H9 (cell line): ENCODE results near the gene PRPF6. TPM values are rescaled to one million over a fixed set of nuclear protein-coding genes. Genes with fewer than 3 reads are reported as not detected.

Experiments
- DNase-seq: peaks from one replicate; pipeline ENCODE4 v3.0.0-alpha.2; 2017
- H2AFZ ChIP-seq: one replicate; pipeline ENCODE4 v1.6.1; 2013; ENCODE audit warnings: mild to moderate bottlenecking, low read length, control low read depth, moderate library complexity
- H2AK5ac ChIP-seq: 2 replicates; pipeline ENCODE4 v1.6.1; 2013; ENCODE audit warnings: low read length, control low read depth, mixed read lengths; ENCODE audit not compliant: insufficient read length
- H2BK120ac ChIP-seq: one replicate; pipeline ENCODE4 v1.6.1; 2013; ENCODE audit warnings: low read depth, mild to moderate bottlenecking, low read length, control low read depth, inconsistent platforms; ENCODE audit not compliant: poor library complexity, severe bottlenecking
- H2BK12ac ChIP-seq: 2 replicates; pipeline ENCODE4 v1.6.1; 2013; ENCODE audit warnings: low read length, control low read depth, mixed read lengths, low read depth; ENCODE audit not compliant: insufficient read length
- H2BK15ac ChIP-seq: 2 replicates; pipeline ENCODE4 v1.6.1; 2013; ENCODE audit warnings: low read depth, low read length, control low read depth
- H2BK20ac ChIP-seq: one replicate; pipeline ENCODE4 v1.6.1; 2013; ENCODE audit warnings: low read depth, mild to moderate bottlenecking, low read length, control low read depth, inconsistent platforms; ENCODE audit not compliant: poor library complexity, severe bottlenecking
- H2BK5ac ChIP-seq: 2 replicates; pipeline ENCODE4 v1.6.1; 2013; ENCODE audit warnings: low read length, control low read depth, mixed read lengths; ENCODE audit not compliant: insufficient read length
- H3K14ac ChIP-seq: 2 replicates; pipeline ENCODE4 v1.6.1; 2013; ENCODE audit warnings: low read length, control low read depth; ENCODE audit not compliant: insufficient read depth
- H3K18ac ChIP-seq: 2 replicates; pipeline ENCODE4 v1.6.1; 2013; ENCODE audit warnings: low read depth, mild to moderate bottlenecking, mixed read lengths, low read length, control low read depth; ENCODE audit not compliant: insufficient read length
- H3K23ac ChIP-seq: 2 replicates; pipeline ENCODE4 v1.6.1; 2013; ENCODE audit warnings: low read length, control low read depth, mixed read lengths, low read depth; ENCODE audit not compliant: insufficient read length
- H3K23me2 ChIP-seq: 2 replicates; pipeline ENCODE4 v1.6.1; 2013; ENCODE audit warnings: low read depth, mild to moderate bottlenecking, mixed read lengths, low read length, control low read depth; ENCODE audit not compliant: insufficient read length, poor library complexity, severe bottlenecking
- H3K27ac ChIP-seq: 2 replicates; pipeline ENCODE4 v1.5.1; 2013; ENCODE audit warnings: low read length, control low read depth, mixed read lengths, low read depth; ENCODE audit not compliant: insufficient read length
- H3K27me3 ChIP-seq: 2 replicates; pipeline ENCODE4 v1.6.1; 2013; ENCODE audit warnings: low read length, control low read depth, inconsistent platforms; ENCODE audit not compliant: insufficient read depth
- H3K4ac ChIP-seq: 2 replicates; pipeline ENCODE4 v1.6.1; 2013; ENCODE audit warnings: low read depth, mild to moderate bottlenecking, control low read depth, inconsistent platforms, low read length, moderate library complexity
- H3K4me1 ChIP-seq: 2 replicates; pipeline ENCODE4 v1.6.1; 2013; ENCODE audit warnings: low read length, control low read depth, inconsistent platforms; ENCODE audit not compliant: insufficient read depth
- H3K4me2 ChIP-seq: 2 replicates; pipeline ENCODE4 v1.6.1; 2013; ENCODE audit warnings: low read length, control low read depth, mixed read lengths; ENCODE audit not compliant: insufficient read length, insufficient read depth
- H3K56ac ChIP-seq: 2 replicates; pipeline ENCODE4 v1.6.1; 2013; ENCODE audit warnings: low read depth, mild to moderate bottlenecking, mixed read lengths, low read length, control low read depth; ENCODE audit not compliant: insufficient read length
- H3K79me1 ChIP-seq: 2 replicates; pipeline ENCODE4 v1.6.1; 2013; ENCODE audit warnings: low read depth, mild to moderate bottlenecking, moderate library complexity, low read length, control low read depth, inconsistent platforms; ENCODE audit not compliant: insufficient read depth, poor library complexity, severe bottlenecking
- H3K79me2 ChIP-seq: 2 replicates; pipeline ENCODE4 v1.6.1; 2013; ENCODE audit warnings: low read length, control low read depth, inconsistent platforms; ENCODE audit not compliant: insufficient read depth
- H3K9ac ChIP-seq: 2 replicates; pipeline ENCODE4 v1.6.1; 2013; ENCODE audit warnings: low read length, control low read depth, mixed read lengths; ENCODE audit not compliant: insufficient read length; ENCODE audit errors: extremely low read depth
- H3K9me3 ChIP-seq: one replicate; pipeline ENCODE4 v1.6.1; 2013; ENCODE audit warnings: low read depth, low read length, inconsistent platforms; ENCODE audit not compliant: control insufficient read depth
- H3T11ph ChIP-seq: one replicate; pipeline ENCODE4 v1.6.1; 2013; ENCODE audit warnings: mild to moderate bottlenecking, low read length, control low read depth, inconsistent platforms
- H4K20me1 ChIP-seq: one replicate; pipeline ENCODE4 v1.6.1; 2013; ENCODE audit not compliant: control insufficient read depth, insufficient read length, insufficient read depth
- H4K5ac ChIP-seq: 2 replicates; pipeline ENCODE4 v1.6.1; 2013; ENCODE audit warnings: low read depth, mild to moderate bottlenecking, mixed read lengths, low read length, control low read depth; ENCODE audit not compliant: insufficient read length
- H4K8ac ChIP-seq: replicated peaks from 2 replicates; pipeline ENCODE4 v1.6.1; 2013; ENCODE audit warnings: low read length, control low read depth, mixed read lengths, low read depth; ENCODE audit not compliant: insufficient read length
- H4K91ac ChIP-seq: 2 replicates; pipeline ENCODE4 v1.6.1; 2013; ENCODE audit warnings: low read depth, mild to moderate bottlenecking, moderate library complexity, mixed read lengths, low read length, control low read depth; ENCODE audit not compliant: insufficient read length
- H3K27ac Mint-ChIP-seq, 3 experiments: 2 replicates in 2 of 3; 3 replicates in 1 of 3; pipeline ENCODE4 v1.8.0; 2020 to 2021; ENCODE audit warnings: mixed read lengths in 3 of 3, mild to moderate bottlenecking in 1 of 3, moderate library complexity in 1 of 3
- H3K27me3 Mint-ChIP-seq: 2 replicates; pipeline ENCODE4 v1.8.0; 2021; ENCODE audit warnings: low read depth, mild to moderate bottlenecking, moderate library complexity, mixed read lengths
- H3K36me3 Mint-ChIP-seq, 3 experiments: 2 replicates in 2 of 3; 3 replicates in 1 of 3; pipeline ENCODE4 v1.8.0; 2020 to 2021; ENCODE audit warnings: low read depth in 3 of 3, mixed read lengths in 3 of 3; ENCODE audit not compliant: insufficient read depth in 1 of 3
- H3K4me1 Mint-ChIP-seq, 2 experiments: 2 replicates each; pipeline ENCODE4 v1.8.0; 2020; ENCODE audit warnings: mixed read lengths in 2 of 2
- H3K4me3 Mint-ChIP-seq, 2 experiments: 2 replicates in 1 of 2; 3 replicates in 1 of 2; pipeline ENCODE4 v1.8.0; 2020 to 2021; ENCODE audit warnings: mild to moderate bottlenecking in 2 of 2, mixed read lengths in 2 of 2, moderate library complexity in 1 of 2
- H3K9me3 Mint-ChIP-seq, 2 experiments: 2 replicates in 1 of 2; 3 replicates in 1 of 2; pipeline ENCODE4 v1.8.0; 2020; ENCODE audit warnings: mild to moderate bottlenecking in 2 of 2, mixed read lengths in 2 of 2, moderate library complexity in 1 of 2
- WGBS: extraction: QIAGEN DNeasy Blood & Tissue Kit; methylation state at CpG from one replicate; pipeline ENCODE4 v1.1.7; 2013; ENCODE audit warnings: missing lambda C conversion rate, low lambda C conversion rate, mixed read lengths; ENCODE audit not compliant: insufficient read length; ENCODE audit errors: extremely low coverage; 5-methylcytosine and 5-hydroxymethylcytosine counted together
- total RNA-seq: library from RNA; stranded (reverse); gene quantifications from 2 replicates; pipeline ENCODE4 v1.2.1, GENCODE V29; 2021
- TF ChIP-seq, protein P1 (sequence below): fragments of 200-600 bp; sonication (generic); conservative IDR thresholded peaks from 3 replicates; pipeline ENCODE4 v1.8.0; 2021; ENCODE audit warnings: antibody characterized with exemption, mild to moderate bottlenecking

Gene PRPF6
- total RNA-seq, 1 experiment from 2014 or later, result 87.9 TPM

- Histone ChIP-seq H4K91ac (no peak overlapping the region), H3K79me1 (no peaks in the 10 kb centered on the region), H3K56ac (no peak overlapping the region), H4K8ac (no peak overlapping the region), H3T11ph (no peak overlapping the region), H3K9me3 (no peaks in the 10 kb centered on the region), H3K23ac (no peak overlapping the region), H2BK5ac (no peak overlapping the region), H2BK15ac (no peak overlapping the region), H3K18ac (no peak overlapping the region), H3K79me2 (no peaks in the 10 kb centered on the region), H4K5ac (no peak overlapping the region), H2BK20ac (no peak overlapping the region), H2AFZ (no peak overlapping the region), H4K20me1 (no peaks in the 10 kb centered on the region), H3K27ac (no peak overlapping the region), H3K27me3 (no peaks in the 10 kb centered on the region), H3K4me2 (no peak overlapping the region), H2AK5ac (no peak overlapping the region), H3K23me2 (peaks cover 4% of the 10 kb centered on the region), H3K4ac (no peak overlapping the region), H2BK120ac (no peak overlapping the region), H2BK12ac (no peak overlapping the region), H3K9ac (no peak overlapping the region), H3K4me1 (no peaks in the 10 kb centered on the region), H3K14ac (no peak overlapping the region)
- H3K4me3 Mint-ChIP-seq, result no peak overlapping the region
- H3K27ac Mint-ChIP-seq, result no peak overlapping the region
- H3K27me3 Mint-ChIP-seq, result peaks cover 5% of the 10 kb centered on the region; the same call in 1 of the 2 replicates
- no CpG with 5 or more reads among the region's 12 CpGs for WGBS
- peaks cover 23 to 33% of the 10 kb centered on the region in 2 experiments for H3K4me1 Mint-ChIP-seq
- TF ChIP-seq, protein P1, sequence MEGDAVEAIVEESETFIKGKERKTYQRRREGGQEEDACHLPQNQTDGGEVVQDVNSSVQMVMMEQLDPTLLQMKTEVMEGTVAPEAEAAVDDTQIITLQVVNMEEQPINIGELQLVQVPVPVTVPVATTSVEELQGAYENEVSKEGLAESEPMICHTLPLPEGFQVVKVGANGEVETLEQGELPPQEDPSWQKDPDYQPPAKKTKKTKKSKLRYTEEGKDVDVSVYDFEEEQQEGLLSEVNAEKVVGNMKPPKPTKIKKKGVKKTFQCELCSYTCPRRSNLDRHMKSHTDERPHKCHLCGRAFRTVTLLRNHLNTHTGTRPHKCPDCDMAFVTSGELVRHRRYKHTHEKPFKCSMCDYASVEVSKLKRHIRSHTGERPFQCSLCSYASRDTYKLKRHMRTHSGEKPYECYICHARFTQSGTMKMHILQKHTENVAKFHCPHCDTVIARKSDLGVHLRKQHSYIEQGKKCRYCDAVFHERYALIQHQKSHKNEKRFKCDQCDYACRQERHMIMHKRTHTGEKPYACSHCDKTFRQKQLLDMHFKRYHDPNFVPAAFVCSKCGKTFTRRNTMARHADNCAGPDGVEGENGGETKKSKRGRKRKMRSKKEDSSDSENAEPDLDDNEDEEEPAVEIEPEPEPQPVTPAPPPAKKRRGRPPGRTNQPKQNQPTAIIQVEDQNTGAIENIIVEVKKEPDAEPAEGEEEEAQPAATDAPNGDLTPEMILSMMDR, result no peak
- H3K36me3 Mint-ChIP-seq, result no peaks in the 10 kb centered on the region; a peak in 1 of 7 replicates
- DNase-seq, result no peak
- H3K9me3 Mint-ChIP-seq, result no peaks in the 10 kb centered on the region; a peak in 1 of 5 replicates
Measured at GRCh38 chr20:64058536-64058935, 77.6 kb downstream of the PRPF6 start.
